Lung microvascular endothelial cell (primary cell): ENCODE results near the gene CNOT6. TPM values are rescaled to one million over a fixed set of nuclear protein-coding genes. Genes with fewer than 3 reads are reported as not detected.
A peak's percentile ranks its signal among the peaks of the same experiment; 100 is the strongest.
"Not testable (repeated sequence)": the region's sequence is repeated elsewhere in the genome, so short reads cannot be mapped to it uniquely, and the experiment has no call there.

ENCODE experiments used
- DNase-seq, 2 donors: peaks; one replicate each; pipeline versions ENCODE4 v3.0.0 to v3.0.0-alpha.2; 2010; ENCODE audit warnings: low read depth in 2 of 2
- total RNA-seq: library from RNA; depleted of rRNA; stranded (reverse); fragments of >200 nt; gene quantifications from 2 replicates; pipeline ENCODE4 v1.2.1, GENCODE V29; 2014

The CNOT6 gene
- total RNA-seq, 1 donor from 2014 or later: 15.1 TPM

GRCh38 chr5:180470966-180471582 lies 23.1 kb upstream of the CNOT6 start:
- peak; percentile 69 to 78 for DNase-seq

- DNase-seq: peak in 1 of 2 donors; percentile 16
Measured at GRCh38 chr5:180471866-180472265, 22.3 kb upstream of the CNOT6 start.

- DNase-seq: no peak
Measured at GRCh38 chr5:180472269-180472668, 21.9 kb upstream of the CNOT6 start.

- not testable (repeated sequence) for DNase-seq
Measured at GRCh38 chr5:180473386-180473785, 20.8 kb upstream of the CNOT6 start.

GRCh38 chr5:180474569-180474968 lies 19.6 kb upstream of the CNOT6 start:
- DNase-seq: no peak

- not testable (repeated sequence) for DNase-seq
Measured at GRCh38 chr5:180475969-180476524, 18.1 kb upstream of the CNOT6 start.

- no peak for DNase-seq
Measured at GRCh38 chr5:180484813-180485212, 9.4 kb upstream of the CNOT6 start.

- DNase-seq: peak in 1 of 2 donors; percentile 28
Measured at GRCh38 chr5:180486636-180487149, 7.5 kb upstream of the CNOT6 start.

- DNase-seq: no peak
Measured at GRCh38 chr5:180487556-180487955, 6.6 kb upstream of the CNOT6 start.

- DNase-seq: no peak
Measured at GRCh38 chr5:180491496-180491895, 2.7 kb upstream of the CNOT6 start.

- DNase-seq: no peak
Measured at GRCh38 chr5:180492226-180492903, 1.8 kb upstream of the CNOT6 start.

GRCh38 chr5:180494510-180495181 lies 467 bp downstream of the CNOT6 start:
- peak; percentile 44 to 54 for DNase-seq

GRCh38 chr5:180495292-180495691 lies 1.1 kb downstream of the CNOT6 start:
- DNase-seq: peak; percentile 10 to 20

- DNase-seq: no peak
Measured at GRCh38 chr5:180495991-180496741, 2.0 kb downstream of the CNOT6 start.

GRCh38 chr5:180496806-180497205 lies 2.6 kb downstream of the CNOT6 start:
- not testable (repeated sequence) for DNase-seq

GRCh38 chr5:180497865-180498264 lies 3.7 kb downstream of the CNOT6 start:
- DNase-seq: not testable (repeated sequence)

- no peak for DNase-seq
Measured at GRCh38 chr5:180498378-180498777, 4.2 kb downstream of the CNOT6 start.

- no peak for DNase-seq
Measured at GRCh38 chr5:180499684-180500083, 5.5 kb downstream of the CNOT6 start.

GRCh38 chr5:180500300-180500699 lies 6.1 kb downstream of the CNOT6 start:
- DNase-seq: not testable (repeated sequence)

GRCh38 chr5:180507661-180508060 lies 13.5 kb downstream of the CNOT6 start:
- DNase-seq: no peak

GRCh38 chr5:180515294-180515693 lies 21.1 kb downstream of the CNOT6 start:
- no peak for DNase-seq
